ENCODE results near the gene GNAZ. TPM values are rescaled to one million over a fixed set of nuclear protein-coding genes. Genes with fewer than 3 reads are reported as not detected.
"Not testable (repeated sequence)": the region's sequence is repeated elsewhere in the genome, so short reads cannot be mapped to it uniquely, and the experiment has no call there.

The GNAZ gene
- 1.9 and 2.0 TPM in 2 replicates for polyA plus RNA-seq (2011; rRNA removed)
- 2.9 and 3.6 TPM in 2 replicates for polyA plus RNA-seq (2012; cell fraction: cytosol; rRNA removed)
- 4.2 and 4.5 TPM in 2 replicates for polyA plus RNA-seq (2012; cell fraction: nucleus; rRNA removed)
- 1.9 to 2.5 TPM (median 2.1 TPM) in 3 replicates for polyA plus RNA-seq (2017; fragmentation: RNase III; extraction: RNeasy Plus Mini Kit Qiagen cat#74134 plus additional on column Dnase treatment)
- polyA minus RNA-seq (2011; rRNA and poly(A)+ RNA removed) = 2.9 and 3.5 TPM in 2 replicates

DNA sequence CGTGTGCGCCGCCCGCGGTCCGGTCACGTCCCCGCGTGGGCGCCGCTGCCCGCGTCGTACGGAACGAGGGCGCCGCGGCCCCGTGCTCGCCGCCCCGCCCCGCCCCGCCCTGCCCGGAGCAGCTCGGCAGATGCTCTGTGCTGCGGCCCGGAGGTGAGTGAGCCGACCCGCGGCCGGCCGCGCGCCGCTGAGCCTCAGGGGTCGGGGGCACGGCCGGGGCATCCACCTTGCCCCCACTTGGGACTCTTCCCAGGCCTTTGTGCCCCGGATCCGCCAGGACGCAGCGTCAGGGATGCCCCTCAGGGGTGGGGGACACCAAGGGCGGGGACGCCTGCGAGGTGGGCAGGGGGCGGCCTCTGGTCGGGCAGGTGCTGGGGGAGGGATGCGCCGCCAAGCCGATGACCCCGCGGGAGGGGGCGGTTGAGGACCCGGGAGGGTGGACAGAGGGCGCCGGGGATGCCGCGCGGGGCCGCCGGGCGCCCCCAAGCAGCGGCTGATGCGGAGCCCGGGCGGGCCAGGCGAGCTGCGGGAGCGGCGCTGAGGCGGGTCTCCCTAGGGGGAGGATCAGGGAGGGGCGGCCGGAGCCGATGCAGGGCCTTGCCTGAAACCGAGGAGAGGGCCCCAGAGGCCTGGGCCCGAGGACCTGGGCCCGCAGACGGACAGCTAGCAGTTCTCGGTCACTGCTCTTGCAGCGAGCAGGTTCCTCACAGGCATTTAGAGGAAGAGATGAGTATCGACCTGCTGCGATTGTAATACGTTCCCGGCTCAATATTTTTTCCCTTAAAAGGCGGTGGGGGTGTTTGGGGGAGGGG is at the start of gene GNAZ:
Gene GNAZ (plus strand): TSS at position 102 of the 812 bp plus-strand sequence. CDS start 25,177 bp downstream, outside the sequence.
- 38% methylated on average over 3 of the region's 87 CpGs for WGBS (ENCODE audit: missing lambda C conversion rate)
- POLR2A ChIA-PET = interaction anchor here (0.6 kb wide), 1 partner anchor 74 kb away, joined by 4 read pairs; no protein-coding TSS in a partner anchor
- ATAC-seq (peak; percentile 60 to 75), FAIRE-seq (no peak), DNase-seq (ENCODE audit: low read depth in 1 of 2, low spot score in 1 of 2) (peak in 1 of 2 experiments; percentile 5)
- H3K4me1 ChIP-seq = 0 out of 3 replicates have a peak, but pooled peaks cover 7% of the 10 kb centered on the region
- peak within 1 kb of the TSS; percentile 72 to 93 for H3K27ac ChIP-seq
- H3K4me2 ChIP-seq = peak within 1 kb of the TSS; percentile 97
- CTCF ChIA-PET = interaction anchor here (0.6 kb wide), 1 partner anchor 179 kb away, joined by 3 read pairs; no protein-coding TSS in a partner anchor
- TF ChIP-seq NR3C1 (IDR thresholded peaks at IDR 0.05) (no peak), FOXS1 (CRISPR knock-in tag; IDR thresholded peaks at IDR 0.05) (no peak), ESRRA (IDR thresholded peaks at IDR 0.05; ENCODE audit: borderline replicate concordance, low read length) (no peak), FOSL2 (IDR thresholded peaks at IDR 0.05) (no peak), FOSL2 (CRISPR knock-in tag; IDR thresholded peaks at IDR 0.05) (no peak), CHD2 (IDR thresholded peaks at IDR 0.05; ENCODE audit: low read length, partially characterized antibody) (no peak), POLR2A (IDR thresholded peaks at IDR 0.05; ENCODE audit: low read length) (no peak), KDM1A (IDR thresholded peaks at IDR 0.05; ENCODE audit: low read depth) (no peak), EHMT2 (IDR thresholded peaks at IDR 0.05; ENCODE audit: low read depth) (no peak)
- TF ChIP-seq, protein P1, sequence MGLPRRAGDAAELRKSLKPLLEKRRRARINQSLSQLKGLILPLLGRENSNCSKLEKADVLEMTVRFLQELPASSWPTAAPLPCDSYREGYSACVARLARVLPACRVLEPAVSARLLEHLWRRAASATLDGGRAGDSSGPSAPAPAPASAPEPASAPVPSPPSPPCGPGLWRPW (IDR thresholded peaks at IDR 0.05) = no peak
- no peaks in the 10 kb centered on the region for H3K9me3 ChIP-seq
- H3K4me3 ChIP-seq = peak within 1 kb of the TSS; percentile 81

GRCh38 chr22:23020659-23021293 is 49.5 kb upstream of the GNAZ start:
- POLR2A ChIA-PET = no interaction called here
- no peak for FAIRE-seq

GRCh38 chr22:23021660-23022353 is 48.5 kb upstream of the GNAZ start:
- not testable (repeated sequence) for FAIRE-seq, H3K9me3 ChIP-seq

More at GRCh38 chr22:23020659-23021293, 49.5 kb upstream of the GNAZ start:
- no peak overlapping the region for H3K4me2 ChIP-seq
- no peak overlapping the region for H3K4me3 ChIP-seq
- no peak overlapping the region for H3K27ac ChIP-seq
- no peaks in the 10 kb centered on the region for H3K4me1 ChIP-seq
- TF ChIP-seq POLR2A (IDR thresholded peaks at IDR 0.05; ENCODE audit: low read length) (no peak), MYC (IDR thresholded peaks at IDR 0.05; ENCODE audit: borderline replicate concordance, low read length) (no peak), EHF (CRISPR knock-in tag; IDR thresholded peaks at IDR 0.05) (no peak), SMC3 (IDR thresholded peaks at IDR 0.05) (no peak), CEBPB (IDR thresholded peaks at IDR 0.05) (no peak), PHF8 (IDR thresholded peaks at IDR 0.05; ENCODE audit: borderline replicate concordance, low read depth) (no peak), FOSB (CRISPR knock-in tag; IDR thresholded peaks at IDR 0.05) (no peak), RARB (CRISPR knock-in tag; IDR thresholded peaks at IDR 0.05) (no peak), NR3C1 (IDR thresholded peaks at IDR 0.05) (no peak), RAD21 (conservative IDR thresholded peaks at IDR 0.05 in 1 of 2, IDR thresholded peaks at IDR 0.05 in 1 of 2) (no peak), ZFP36 (IDR thresholded peaks at IDR 0.05; ENCODE audit: borderline replicate concordance, partially characterized antibody) (no peak), NPAS2 (CRISPR knock-in tag; IDR thresholded peaks at IDR 0.05; ENCODE audit: borderline replicate concordance) (no peak), ZSCAN20 (CRISPR knock-in tag; IDR thresholded peaks at IDR 0.05) (no peak), BHLHE40 (IDR thresholded peaks at IDR 0.05; ENCODE audit: low read depth, low read length) (no peak)
- DNase-seq (ENCODE audit: low read depth in 1 of 2, low spot score in 1 of 2) = no peak
- no peaks in the 10 kb centered on the region for H3K9me3 ChIP-seq
- CTCF ChIA-PET = no interaction called here
- no peak for ATAC-seq

More at GRCh38 chr22:23021660-23022353, 48.5 kb upstream of the GNAZ start:
- CTCF ChIA-PET; H3K4me1 ChIP-seq; H3K27ac ChIP-seq; POLR2A ChIA-PET; ATAC-seq; H3K4me2 ChIP-seq; H3K4me3 ChIP-seq; DNase-seq (ENCODE audit: low read depth in 1 of 2, low spot score in 1 of 2): not testable (repeated sequence)
- WGBS (ENCODE audit: missing lambda C conversion rate) = 50% methylated on average over 3 of the region's 3 CpGs

Measured in A549 (cell line).